ENCODE measurements around the gene ACTR6. TPM values are rescaled to one million over a fixed set of nuclear protein-coding genes. Genes with fewer than 3 reads are reported as not detected.
"Not testable (repeated sequence)": the region's sequence is repeated elsewhere in the genome, so short reads cannot be mapped to it uniquely, and the experiment has no call there.

ACTR6 gene
- polyA plus RNA-seq, 2 donors = 11.5 to 14.2 TPM

- WGBS, 2 donors = 94 to 95% methylated on average over 1 of the region's 1 CpG
- no peak overlapping the region for H3K4me3 ChIP-seq (ENCODE audit: low read depth in 1 of 2, low read length in 2 of 2)
- H3K27me3 ChIP-seq (ENCODE audit: control insufficient read depth in 1 of 2, insufficient read depth in 2 of 2, low read length in 2 of 2) = no peaks in the 10 kb centered on the region
- no peaks in the 10 kb centered on the region for H3K36me3 ChIP-seq (ENCODE audit: control insufficient read depth in 2 of 2, insufficient read depth in 2 of 2, low read length in 1 of 2)
- H3K27ac ChIP-seq (ENCODE audit: low read depth in 2 of 2, low read length in 1 of 2) = no peak overlapping the region
- no peaks in the 10 kb centered on the region for H3K4me1 ChIP-seq (ENCODE audit: control insufficient read depth in 2 of 2, insufficient read depth in 2 of 2, low read length in 1 of 2)
- H3K9me3 ChIP-seq (ENCODE audit: control insufficient read depth in 2 of 2, insufficient read depth in 1 of 2, low read depth in 1 of 2, low read length in 1 of 2) = no peaks in the 10 kb centered on the region
These were observed 57.5 kb downstream of the ACTR6 start for GRCh38 chr12:100258127-100258526.

GRCh38 chr12:100263131-100263530, 62.5 kb downstream of the ACTR6 start:
- Histone ChIP-seq H3K4me3 (ENCODE audit: low read depth in 1 of 2, low read length in 2 of 2) (no peak overlapping the region), H3K4me1 (ENCODE audit: control insufficient read depth in 2 of 2, insufficient read depth in 2 of 2, low read length in 1 of 2) (no peaks in the 10 kb centered on the region), H3K27ac (ENCODE audit: low read depth in 2 of 2, low read length in 1 of 2) (no peak overlapping the region), H3K27me3 (ENCODE audit: control insufficient read depth in 1 of 2, insufficient read depth in 2 of 2, low read length in 2 of 2) (no peaks in the 10 kb centered on the region), H3K36me3 (ENCODE audit: control insufficient read depth in 2 of 2, insufficient read depth in 2 of 2, low read length in 1 of 2) (no peaks in the 10 kb centered on the region), H3K9me3 (ENCODE audit: control insufficient read depth in 2 of 2, insufficient read depth in 1 of 2, low read depth in 1 of 2, low read length in 1 of 2) (no peaks in the 10 kb centered on the region)
- WGBS, 2 donors = 87 to 89% methylated on average over 5 of the region's 5 CpGs

- H3K4me3 ChIP-seq (ENCODE audit: low read depth in 1 of 2, low read length in 2 of 2); H3K4me1 ChIP-seq (ENCODE audit: control insufficient read depth in 2 of 2, insufficient read depth in 2 of 2, low read length in 1 of 2); H3K27ac ChIP-seq (ENCODE audit: low read depth in 2 of 2, low read length in 1 of 2); H3K9me3 ChIP-seq (ENCODE audit: control insufficient read depth in 2 of 2, insufficient read depth in 1 of 2, low read depth in 1 of 2, low read length in 1 of 2); H3K36me3 ChIP-seq (ENCODE audit: control insufficient read depth in 2 of 2, insufficient read depth in 2 of 2, low read length in 1 of 2); H3K27me3 ChIP-seq (ENCODE audit: control insufficient read depth in 1 of 2, insufficient read depth in 2 of 2, low read length in 2 of 2): not testable (repeated sequence)
- WGBS, 2 donors = 94 to 98% methylated on average over 5 of the region's 5 CpGs
These were observed 64.5 kb downstream of the ACTR6 start for GRCh38 chr12:100265107-100265506.

GRCh38 chr12:100265732-100266584, 65.3 kb downstream of the ACTR6 start:
- H3K36me3 ChIP-seq (ENCODE audit: control insufficient read depth in 2 of 2, insufficient read depth in 2 of 2, low read length in 1 of 2) = no peaks in the 10 kb centered on the region
- H3K9me3 ChIP-seq (ENCODE audit: control insufficient read depth in 2 of 2, insufficient read depth in 1 of 2, low read depth in 1 of 2, low read length in 1 of 2) = no peaks in the 10 kb centered on the region
- no peaks in the 10 kb centered on the region for H3K4me1 ChIP-seq (ENCODE audit: control insufficient read depth in 2 of 2, insufficient read depth in 2 of 2, low read length in 1 of 2)
- 59 to 71% methylated on average over 11 of the region's 11 CpGs for WGBS, 2 donors
- peak overlapping the region in 1 of 2 donors; percentile 98 for H3K4me3 ChIP-seq (ENCODE audit: low read depth in 1 of 2, low read length in 2 of 2)
- no peaks in the 10 kb centered on the region for H3K27me3 ChIP-seq (ENCODE audit: control insufficient read depth in 1 of 2, insufficient read depth in 2 of 2, low read length in 2 of 2)
- peak overlapping the region; percentile 63 to 93 for H3K27ac ChIP-seq (ENCODE audit: low read depth in 2 of 2, low read length in 1 of 2)

- Histone ChIP-seq H3K4me1 (ENCODE audit: control insufficient read depth in 2 of 2, insufficient read depth in 2 of 2, low read length in 1 of 2) (no peaks in the 10 kb centered on the region), H3K36me3 (ENCODE audit: control insufficient read depth in 2 of 2, insufficient read depth in 2 of 2, low read length in 1 of 2) (no peaks in the 10 kb centered on the region), H3K27ac (ENCODE audit: low read depth in 2 of 2, low read length in 1 of 2) (peak overlapping the region; percentile 63 to 93), H3K4me3 (ENCODE audit: low read depth in 1 of 2, low read length in 2 of 2) (peak overlapping the region; percentile 89 to 98), H3K27me3 (ENCODE audit: control insufficient read depth in 1 of 2, insufficient read depth in 2 of 2, low read length in 2 of 2) (no peaks in the 10 kb centered on the region), H3K9me3 (ENCODE audit: control insufficient read depth in 2 of 2, insufficient read depth in 1 of 2, low read depth in 1 of 2, low read length in 1 of 2) (no peaks in the 10 kb centered on the region)
- 2% methylated on average over 6 of the region's 6 CpGs for WGBS, 2 donors
These were observed 65.9 kb downstream of the ACTR6 start for GRCh38 chr12:100266585-100266834.

GRCh38 chr12:100266835-100267602, 66.4 kb downstream of the ACTR6 start, which contains the start of the genes DEPDC4 and SCYL2:
TSS of gene DEPDC4 (minus strand) at chr12:100267079. CDS start at chr12:100267076, 3 bp downstream.
TSS of gene SCYL2 (plus strand) at chr12:100267177. CDS start at chr12:100282971, 15,794 bp downstream.
- Histone ChIP-seq H3K27ac (ENCODE audit: low read depth in 2 of 2, low read length in 1 of 2) (peak within 1 kb of the TSS; percentile 94 to 99), H3K4me3 (ENCODE audit: low read depth in 1 of 2, low read length in 2 of 2) (peak within 1 kb of the TSS; percentile 89 to 98), H3K9me3 (ENCODE audit: control insufficient read depth in 2 of 2, insufficient read depth in 1 of 2, low read depth in 1 of 2, low read length in 1 of 2) (no peaks in the 10 kb centered on the region), H3K36me3 (ENCODE audit: control insufficient read depth in 2 of 2, insufficient read depth in 2 of 2, low read length in 1 of 2) (no peaks in the 10 kb centered on the region), H3K27me3 (ENCODE audit: control insufficient read depth in 1 of 2, insufficient read depth in 2 of 2, low read length in 2 of 2) (no peaks in the 10 kb centered on the region), H3K4me1 (ENCODE audit: control insufficient read depth in 2 of 2, insufficient read depth in 2 of 2, low read length in 1 of 2) (no peaks in the 10 kb centered on the region)
- 0% methylated on average over 51 to 62 of the region's 62 CpGs for WGBS, 2 donors

- H3K4me1 ChIP-seq (ENCODE audit: control insufficient read depth in 2 of 2, insufficient read depth in 2 of 2, low read length in 1 of 2) = no peaks in the 10 kb centered on the region
- H3K27ac ChIP-seq (ENCODE audit: low read depth in 2 of 2, low read length in 1 of 2) = peak overlapping the region; percentile 94 to 99
- 0 to 1% methylated on average over 33 of the region's 33 CpGs for WGBS, 2 donors
- H3K27me3 ChIP-seq (ENCODE audit: control insufficient read depth in 1 of 2, insufficient read depth in 2 of 2, low read length in 2 of 2) = no peaks in the 10 kb centered on the region
- H3K36me3 ChIP-seq (ENCODE audit: control insufficient read depth in 2 of 2, insufficient read depth in 2 of 2, low read length in 1 of 2) = no peaks in the 10 kb centered on the region
- no peaks in the 10 kb centered on the region for H3K9me3 ChIP-seq (ENCODE audit: control insufficient read depth in 2 of 2, insufficient read depth in 1 of 2, low read depth in 1 of 2, low read length in 1 of 2)
- peak overlapping the region; percentile 89 to 98 for H3K4me3 ChIP-seq (ENCODE audit: low read depth in 1 of 2, low read length in 2 of 2)
These were observed 67.1 kb downstream of the ACTR6 start for GRCh38 chr12:100267603-100268281.

GRCh38 chr12:100268835-100269564, 68.4 kb downstream of the ACTR6 start:
- Histone ChIP-seq H3K36me3 (ENCODE audit: control insufficient read depth in 2 of 2, insufficient read depth in 2 of 2, low read length in 1 of 2) (no peaks in the 10 kb centered on the region), H3K27ac (ENCODE audit: low read depth in 2 of 2, low read length in 1 of 2) (no peak overlapping the region), H3K4me3 (ENCODE audit: low read depth in 1 of 2, low read length in 2 of 2) (peak overlapping the region in 1 of 2 donors; percentile 98), H3K9me3 (ENCODE audit: control insufficient read depth in 2 of 2, insufficient read depth in 1 of 2, low read depth in 1 of 2, low read length in 1 of 2) (no peaks in the 10 kb centered on the region), H3K4me1 (ENCODE audit: control insufficient read depth in 2 of 2, insufficient read depth in 2 of 2, low read length in 1 of 2) (no peaks in the 10 kb centered on the region), H3K27me3 (ENCODE audit: control insufficient read depth in 1 of 2, insufficient read depth in 2 of 2, low read length in 2 of 2) (no peaks in the 10 kb centered on the region)
- WGBS, 2 donors = 53 to 66% methylated on average over 5 of the region's 5 CpGs

GRCh38 chr12:100273782-100274181, 73.2 kb downstream of the ACTR6 start:
- H3K27ac ChIP-seq (ENCODE audit: low read depth in 2 of 2, low read length in 1 of 2) = no peak overlapping the region
- no peak overlapping the region for H3K4me3 ChIP-seq (ENCODE audit: low read depth in 1 of 2, low read length in 2 of 2)
- no peaks in the 10 kb centered on the region for H3K36me3 ChIP-seq (ENCODE audit: control insufficient read depth in 2 of 2, insufficient read depth in 2 of 2, low read length in 1 of 2)
- no peaks in the 10 kb centered on the region for H3K4me1 ChIP-seq (ENCODE audit: control insufficient read depth in 2 of 2, insufficient read depth in 2 of 2, low read length in 1 of 2)
- no peaks in the 10 kb centered on the region for H3K27me3 ChIP-seq (ENCODE audit: control insufficient read depth in 1 of 2, insufficient read depth in 2 of 2, low read length in 2 of 2)
- WGBS, 2 donors = 84 to 86% methylated on average over 4 of the region's 4 CpGs
- no peaks in the 10 kb centered on the region for H3K9me3 ChIP-seq (ENCODE audit: control insufficient read depth in 2 of 2, insufficient read depth in 1 of 2, low read depth in 1 of 2, low read length in 1 of 2)
